ENCODE results near the gene MXD3.
A peak's percentile ranks its signal among the peaks of the same experiment; 100 is the strongest.
"Not testable (repeated sequence)": the region's sequence is repeated elsewhere in the genome, so short reads cannot be mapped to it uniquely, and the experiment has no call there.

Gene MXD3

GRCh38 chr5:177319913-177320588 lies 8.4 kb upstream of the MXD3 start:
- no peak for DNase-seq (ENCODE audit: low read depth)

- DNase-seq (ENCODE audit: low read depth) = peak; percentile 46
Observed at GRCh38 chr5:177317959-177318377, 6.3 kb upstream of the MXD3 start.

- DNase-seq (ENCODE audit: low read depth) = no peak
Observed at GRCh38 chr5:177316005-177316404, 4.3 kb upstream of the MXD3 start.

GRCh38 chr5:177315411-177315810 lies 3.7 kb upstream of the MXD3 start:
- DNase-seq (ENCODE audit: low read depth) = no peak

GRCh38 chr5:177314376-177315342 lies 3.0 kb upstream of the MXD3 start:
- no peak for DNase-seq (ENCODE audit: low read depth)

GRCh38 chr5:177313561-177314259 lies 2.0 kb upstream of the MXD3 start:
- DNase-seq (ENCODE audit: low read depth) = no peak

GRCh38 chr5:177312649-177313181 lies 1.0 kb upstream of the MXD3 start:
- DNase-seq (ENCODE audit: low read depth) = no peak

- no peak for DNase-seq (ENCODE audit: low read depth)
Observed at GRCh38 chr5:177311392-177311722, 341 bp downstream of the MXD3 start.

- DNase-seq (ENCODE audit: low read depth) = no peak
Observed at GRCh38 chr5:177310757-177311391, 824 bp downstream of the MXD3 start.

- DNase-seq (ENCODE audit: low read depth) = no peak
Observed at GRCh38 chr5:177310332-177310731, 1.4 kb downstream of the MXD3 start.

- no peak for DNase-seq (ENCODE audit: low read depth)
Observed at GRCh38 chr5:177309351-177310191, 2.1 kb downstream of the MXD3 start.

GRCh38 chr5:177308740-177309139 lies 3.0 kb downstream of the MXD3 start:
- no peak for DNase-seq (ENCODE audit: low read depth)

- DNase-seq (ENCODE audit: low read depth) = no peak
Observed at GRCh38 chr5:177307544-177308363, 3.9 kb downstream of the MXD3 start.

GRCh38 chr5:177306674-177307543 lies 4.8 kb downstream of the MXD3 start:
- DNase-seq (ENCODE audit: low read depth) = no peak

GRCh38 chr5:177306103-177306640 lies 5.5 kb downstream of the MXD3 start:
- DNase-seq (ENCODE audit: low read depth) = not testable (repeated sequence)

- no peak for DNase-seq (ENCODE audit: low read depth)
Observed at GRCh38 chr5:177304392-177305119, 7.1 kb downstream of the MXD3 start.

- no peak for DNase-seq (ENCODE audit: low read depth)
Observed at GRCh38 chr5:177303925-177304391, 7.7 kb downstream of the MXD3 start.
